PC-9 (cell line): ENCODE data around the gene SLC6A9. TPM values are rescaled to one million over a fixed set of nuclear protein-coding genes. Genes with fewer than 3 reads are reported as not detected.

ENCODE experiments used
- BruUV-seq: library from RNA; stranded (reverse); fragments of 400-500 nt; replicated peaks from 2 replicates; lab custom pipeline; 2021; lab: Mats Ljungman, UMichigan
- CTCF ChIA-PET: fragments of 300-600 bp; sonication (Branson Sonifier 250); formaldehyde crosslinking; loops from one replicate; lab custom pipeline; 2022; ENCODE audit warnings: antibody characterized with exemption; lab: Charles Lee
- POLR2A ChIA-PET: fragments of 300-600 bp; sonication (Branson Sonifier 250); formaldehyde crosslinking; loops from one replicate; lab custom pipeline; 2022; ENCODE audit warnings: antibody characterized with exemption; ENCODE audit not compliant: unreplicated experiment; lab: Charles Lee
- DNase-seq, 2 experiments: peaks; one replicate each; pipeline versions ENCODE4 v3.0.0 to v3.0.0-alpha.2; 2015 to 2022; ENCODE audit warnings: mixed read lengths in 1 of 2
- H2AFZ ChIP-seq: fragments of 200-600 bp; sonication (generic); 2 replicates; pipeline ENCODE4 v1.8.1; 2017; ENCODE audit warnings: antibody characterized with exemption
- H3F3A ChIP-seq: fragments of 200-600 bp; sonication (generic); 2 replicates; pipeline ENCODE4 v1.8.1; 2017; ENCODE audit warnings: antibody characterized with exemption, mild to moderate bottlenecking, low read depth; ENCODE audit not compliant: insufficient read depth
- H3K27ac ChIP-seq: fragments of 200-600 bp; sonication (generic); 2 replicates; pipeline ENCODE4 v1.6.1; 2016; ENCODE audit warnings: mixed run types
- H3K27me3 ChIP-seq: fragments of 200-600 bp; sonication (generic); 2 replicates; pipeline ENCODE4 v1.6.1; 2016; ENCODE audit warnings: low read depth, mixed run types; ENCODE audit not compliant: insufficient read depth
- H3K36me3 ChIP-seq: fragments of 200-600 bp; sonication (generic); 2 replicates; pipeline ENCODE4 v1.6.1; 2016; ENCODE audit warnings: low read depth, mixed run types
- H3K4me1 ChIP-seq: fragments of 200-600 bp; sonication (generic); replicated peaks from 2 replicates; pipeline ENCODE4 v1.6.1; 2016; ENCODE audit warnings: mixed run types; ENCODE audit not compliant: insufficient read depth
- H3K4me2 ChIP-seq: fragments of 200-600 bp; sonication (generic); 2 replicates; pipeline ENCODE4 v1.6.1; 2017; ENCODE audit warnings: mixed run types
- H3K4me3 ChIP-seq: fragments of 200-600 bp; sonication (generic); 2 replicates; pipeline ENCODE4 v1.6.1; 2016; ENCODE audit warnings: mixed run types
- H3K79me2 ChIP-seq: fragments of 200-600 bp; sonication (generic); 2 replicates; pipeline ENCODE4 v1.6.1; 2017; ENCODE audit warnings: low read depth, mixed run types
- H3K9me2 ChIP-seq: fragments of 200-600 bp; sonication (generic); 2 replicates; pipeline ENCODE4 v1.8.1; 2017; ENCODE audit warnings: mild to moderate bottlenecking; ENCODE audit not compliant: insufficient read depth
- H3K9me3 ChIP-seq: fragments of 200-600 bp; sonication (generic); 2 replicates; pipeline ENCODE4 v1.8.1; 2016; ENCODE audit warnings: low read depth; ENCODE audit not compliant: insufficient read depth
- H4K20me1 ChIP-seq: fragments of 200-600 bp; sonication (generic); 2 replicates; pipeline ENCODE4 v1.8.1; 2017; ENCODE audit not compliant: insufficient read depth
- CTCF ChIP-seq: fragments of 200-600 bp; sonication (generic); conservative IDR thresholded peaks from 2 replicates; pipeline ENCODE4 v1.6.1; 2017; ENCODE audit warnings: mixed run types, antibody characterized with exemption, mild to moderate bottlenecking, moderate library complexity
- EZH2 ChIP-seq: fragments of 200-600 bp; sonication (generic); IDR thresholded peaks from 2 replicates; pipeline ENCODE4 v1.8.0; 2017; ENCODE audit warnings: antibody characterized with exemption, low read depth
- intact Hi-C: fragments of 100-400 bp; cut with micrococcal nuclease; formaldehyde crosslinking; loops from one replicate; pipeline ENCODE4 v1.10.0; 2022; ENCODE audit not compliant: unreplicated experiment
- total RNA-seq: library from RNA; stranded (reverse); gene quantifications from 2 replicates; pipeline ENCODE4 v1.2.3, GENCODE V29; 2021

The SLC6A9 gene
- total RNA-seq, 1 experiment from 2014 or later: 70.1 TPM

GRCh38 chr1:43951021-43951985 is 80.0 kb downstream of the SLC6A9 start:
- ChIA-PET CTCF (no interaction called here), POLR2A (no interaction called here)
- Histone ChIP-seq H3K27me3 (no peaks in the 10 kb centered on the region), H3K36me3 (no peaks in the 10 kb centered on the region), H3K9me3 (no peaks in the 10 kb centered on the region), H3K79me2 (peaks cover 14% of the 10 kb centered on the region; the same call in 1 of the 2 replicates), H2AFZ (no peak overlapping the region), H3K4me1 (peaks cover 14% of the 10 kb centered on the region), H3K27ac (no peak overlapping the region), H3K9me2 (no peaks in the 10 kb centered on the region), H4K20me1 (no peaks in the 10 kb centered on the region), H3K4me2 (no peak overlapping the region), H3K4me3 (no peak overlapping the region), H3F3A (no peaks in the 10 kb centered on the region)
- no peak for TF ChIP-seq EZH2
- no peak for TF ChIP-seq CTCF
- no TSS peak for BruUV-seq
- intact Hi-C loops: no loop called here
- DNase-seq: no peak

DNA sequence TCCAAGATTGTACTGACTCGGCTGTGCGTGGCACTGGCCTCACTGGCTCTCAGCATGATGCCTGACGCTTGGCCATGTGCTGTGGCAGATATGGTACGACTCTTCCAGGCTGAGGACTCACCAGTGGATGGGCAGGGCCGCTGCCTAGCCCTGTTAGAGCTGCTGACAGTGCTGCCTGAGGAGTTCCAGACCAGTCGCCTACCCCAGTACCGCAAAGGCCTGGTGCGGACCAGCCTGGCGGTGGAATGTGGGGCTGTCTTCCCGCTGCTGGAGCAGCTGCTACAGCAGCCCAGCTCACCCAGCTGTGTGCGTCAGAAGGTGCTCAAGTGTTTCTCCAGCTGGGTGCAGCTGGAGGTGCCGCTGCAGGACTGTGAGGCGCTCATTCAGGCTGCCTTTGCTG is 81.6 kb downstream of the SLC6A9 start:
- BruUV-seq: no TSS peak
- no peaks in the 10 kb centered on the region for H3K27me3 ChIP-seq
- no peak for DNase-seq
- H3K9me2 ChIP-seq: no peaks in the 10 kb centered on the region
- CTCF ChIA-PET: no interaction called here
- no peak overlapping the region for H3K27ac ChIP-seq
- H3K36me3 ChIP-seq: no peaks in the 10 kb centered on the region
- no peak overlapping the region for H2AFZ ChIP-seq
- no peaks in the 10 kb centered on the region for H3K9me3 ChIP-seq
- H3F3A ChIP-seq: peaks cover 6% of the 10 kb centered on the region; the same call in 1 of the 2 replicates
- POLR2A ChIA-PET: no interaction called here
- peaks cover 15% of the 10 kb centered on the region; the same call in 1 of the 2 replicates for H3K79me2 ChIP-seq
- H3K4me3 ChIP-seq: no peak overlapping the region
- TF ChIP-seq CTCF (no peak), EZH2 (no peak)
- peaks cover 24% of the 10 kb centered on the region for H3K4me1 ChIP-seq
- intact Hi-C loops: no loop called here
- H3K4me2 ChIP-seq: no peak overlapping the region
- H4K20me1 ChIP-seq: no peaks in the 10 kb centered on the region

- intact Hi-C loops: loop anchor here (2.0 kb wide), 2 partner anchors 43 to 419 kb away; partner anchors contain the start of gene CCDC24
- peaks cover 17% of the 10 kb centered on the region; the same call in 1 of the 2 replicates for H3K79me2 ChIP-seq
- POLR2A ChIA-PET: interaction anchor here (0.9 kb wide), 1 partner anchor 493 kb away, joined by 5 read pairs; no protein-coding TSS in a partner anchor
These were observed 83.3 kb downstream of the SLC6A9 start for GRCh38 chr1:43947874-43948437.

More at GRCh38 chr1:43947874-43948437, 83.3 kb downstream of the SLC6A9 start:
- H3K27me3 ChIP-seq: no peaks in the 10 kb centered on the region
- H3K4me3 ChIP-seq: peak overlapping the region; percentile 74; the same call in 1 of the 2 replicates
- H3K4me2 ChIP-seq: peak overlapping the region; percentile 100
- H3K4me1 ChIP-seq: peaks cover 26% of the 10 kb centered on the region
- CTCF ChIA-PET: interaction anchor here (0.7 kb wide), 1 partner anchor 100 kb away, joined by 3 read pairs; no protein-coding TSS in a partner anchor
- TF ChIP-seq CTCF (no peak), EZH2 (no peak)
- DNase-seq: no peak
- no peak overlapping the region for H3K27ac ChIP-seq
- H3K9me2 ChIP-seq: no peaks in the 10 kb centered on the region
- BruUV-seq: TSS peak; percentile 43
- H3F3A ChIP-seq: peaks cover 6% of the 10 kb centered on the region; the same call in 1 of the 2 replicates
- no peak overlapping the region for H2AFZ ChIP-seq
- no peaks in the 10 kb centered on the region for H3K9me3 ChIP-seq
- H3K36me3 ChIP-seq: no peaks in the 10 kb centered on the region
- no peaks in the 10 kb centered on the region for H4K20me1 ChIP-seq
